Osteoblast (primary cell): Measurements from ENCODE around the gene CZIB. TPM values are rescaled to one million over a fixed set of nuclear protein-coding genes. Genes with fewer than 3 reads are reported as not detected.

ENCODE experiments used
- DNase-seq: peaks from one replicate; pipeline ENCODE4 v3.0.0; 2011; ENCODE audit warnings: low spot score, mixed read lengths; ENCODE audit not compliant: insufficient read length; ENCODE audit errors: missing footprints
- H2AFZ ChIP-seq: 2 replicates; pipeline ENCODE4 v1.6.0; 2011; ENCODE audit warnings: mild to moderate bottlenecking, low read length
- H3K27ac ChIP-seq: 2 replicates; pipeline ENCODE4 v1.5.1; 2011; ENCODE audit warnings: mild to moderate bottlenecking, low read depth, low read length, moderate library complexity
- H3K27me3 ChIP-seq: 2 replicates; pipeline ENCODE4 v1.6.0; 2012; ENCODE audit warnings: mild to moderate bottlenecking, control low read depth, inconsistent platforms, low read length, moderate library complexity; ENCODE audit not compliant: insufficient read depth
- H3K36me3 ChIP-seq: 2 replicates; pipeline ENCODE4 v1.5.1; 2011; ENCODE audit warnings: mild to moderate bottlenecking, low read length, control low read depth, moderate library complexity; ENCODE audit not compliant: insufficient read depth
- H3K4me1 ChIP-seq: 2 replicates; pipeline ENCODE4 v1.5.1; 2011; ENCODE audit warnings: mild to moderate bottlenecking, low read length, control low read depth, moderate library complexity; ENCODE audit not compliant: insufficient read depth
- H3K4me2 ChIP-seq: 2 replicates; pipeline ENCODE4 v1.6.0; 2011; ENCODE audit warnings: mild to moderate bottlenecking, low read length; ENCODE audit not compliant: insufficient read depth
- H3K4me3 ChIP-seq: fragments of 200-600 bp; sonication (generic); 3 replicates; pipeline ENCODE4 v1.5.1; 2012; ENCODE audit warnings: mild to moderate bottlenecking, low read length, inconsistent platforms; ENCODE audit not compliant: insufficient read depth
- H3K79me2 ChIP-seq: 2 replicates; pipeline ENCODE4 v1.6.0; 2012; ENCODE audit warnings: mild to moderate bottlenecking, low read length, control low read depth, inconsistent platforms; ENCODE audit not compliant: insufficient read depth
- H3K9me3 ChIP-seq: 2 replicates; pipeline ENCODE4 v1.5.1; 2011; ENCODE audit warnings: low read depth, low read length, control low read depth
- H4K20me1 ChIP-seq: 2 replicates; pipeline ENCODE4 v1.6.0; 2012; ENCODE audit warnings: mild to moderate bottlenecking, low read length, control low read depth; ENCODE audit not compliant: insufficient read depth
- total RNA-seq: library from RNA; depleted of rRNA; stranded (reverse); fragments of >200 nt; gene quantifications from 2 replicates; pipeline ENCODE4 v1.2.3, GENCODE V29; 2012
- TF ChIP-seq, protein P1 (sequence below): IDR thresholded peaks from 2 replicates; pipeline ENCODE4 v1.5.1; 2011; ENCODE audit warnings: mild to moderate bottlenecking, low read depth, low read length, moderate library complexity; ENCODE audit errors: extremely low read depth

CZIB gene
- total RNA-seq, 1 donor: 63.7 TPM

DNA sequence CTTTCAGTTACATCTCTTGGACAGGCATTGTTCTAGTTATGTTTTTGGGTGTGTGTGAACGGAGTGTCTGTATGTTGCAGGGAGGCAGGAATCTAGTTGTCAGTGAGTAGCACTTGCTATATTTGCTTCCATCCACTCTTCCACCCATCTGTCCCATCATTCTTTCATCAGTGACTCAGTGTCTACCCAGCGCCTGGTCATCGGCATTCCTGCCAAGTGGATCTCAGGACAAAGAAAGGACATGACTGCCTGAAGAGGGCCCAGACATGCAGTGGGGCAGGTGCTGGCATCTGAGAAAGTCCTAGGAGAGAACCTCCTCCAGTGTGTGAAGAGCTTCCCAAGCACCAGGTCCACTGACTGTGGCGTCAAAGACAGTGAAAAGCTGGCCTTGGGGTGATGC lies 45.1 kb upstream of the CZIB start:
- DNase-seq: no peak
- no peaks in the 10 kb centered on the region for H3K27me3 ChIP-seq
- H3K4me3 ChIP-seq: no peak overlapping the region
- no peak overlapping the region for H2AFZ ChIP-seq
- peaks cover 2% of the 10 kb centered on the region for H3K4me1 ChIP-seq
- TF ChIP-seq, protein P1, sequence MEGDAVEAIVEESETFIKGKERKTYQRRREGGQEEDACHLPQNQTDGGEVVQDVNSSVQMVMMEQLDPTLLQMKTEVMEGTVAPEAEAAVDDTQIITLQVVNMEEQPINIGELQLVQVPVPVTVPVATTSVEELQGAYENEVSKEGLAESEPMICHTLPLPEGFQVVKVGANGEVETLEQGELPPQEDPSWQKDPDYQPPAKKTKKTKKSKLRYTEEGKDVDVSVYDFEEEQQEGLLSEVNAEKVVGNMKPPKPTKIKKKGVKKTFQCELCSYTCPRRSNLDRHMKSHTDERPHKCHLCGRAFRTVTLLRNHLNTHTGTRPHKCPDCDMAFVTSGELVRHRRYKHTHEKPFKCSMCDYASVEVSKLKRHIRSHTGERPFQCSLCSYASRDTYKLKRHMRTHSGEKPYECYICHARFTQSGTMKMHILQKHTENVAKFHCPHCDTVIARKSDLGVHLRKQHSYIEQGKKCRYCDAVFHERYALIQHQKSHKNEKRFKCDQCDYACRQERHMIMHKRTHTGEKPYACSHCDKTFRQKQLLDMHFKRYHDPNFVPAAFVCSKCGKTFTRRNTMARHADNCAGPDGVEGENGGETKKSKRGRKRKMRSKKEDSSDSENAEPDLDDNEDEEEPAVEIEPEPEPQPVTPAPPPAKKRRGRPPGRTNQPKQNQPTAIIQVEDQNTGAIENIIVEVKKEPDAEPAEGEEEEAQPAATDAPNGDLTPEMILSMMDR: no peak
- peaks cover 7% of the 10 kb centered on the region for H3K36me3 ChIP-seq
- no peak overlapping the region for H3K27ac ChIP-seq
- no peak overlapping the region for H3K4me2 ChIP-seq
- H4K20me1 ChIP-seq: no peaks in the 10 kb centered on the region
- H3K79me2 ChIP-seq: no peaks in the 10 kb centered on the region
- no peaks in the 10 kb centered on the region for H3K9me3 ChIP-seq

DNA sequence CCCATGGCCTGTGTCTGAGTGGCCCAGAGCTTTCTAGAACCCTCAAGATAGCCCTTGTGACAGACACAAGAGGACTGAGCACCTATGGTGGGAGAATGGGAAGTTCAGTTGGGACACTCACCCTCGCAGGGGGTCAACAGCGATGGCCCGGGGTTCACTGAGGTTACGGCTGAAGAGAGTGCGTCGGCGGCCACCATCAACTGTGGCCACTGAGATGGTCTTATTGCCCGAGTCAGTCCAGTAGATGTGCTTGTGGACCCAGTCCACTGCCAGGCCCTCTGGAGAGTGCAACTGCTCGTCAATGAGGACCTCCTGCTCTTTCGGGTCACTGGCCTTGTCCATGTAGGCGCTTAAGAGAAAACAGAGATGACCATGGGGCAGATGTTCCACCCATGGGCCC lies 43.6 kb upstream of the CZIB start:
- no peaks in the 10 kb centered on the region for H3K27me3 ChIP-seq
- no peaks in the 10 kb centered on the region for H4K20me1 ChIP-seq
- no peak overlapping the region for H3K27ac ChIP-seq
- peaks cover 7% of the 10 kb centered on the region for H3K36me3 ChIP-seq
- H3K4me3 ChIP-seq: no peak overlapping the region
- H3K4me1 ChIP-seq: peaks cover 2% of the 10 kb centered on the region
- TF ChIP-seq, protein P1: no peak
- no peak overlapping the region for H2AFZ ChIP-seq
- no peak overlapping the region for H3K4me2 ChIP-seq
- no peaks in the 10 kb centered on the region for H3K9me3 ChIP-seq
- H3K79me2 ChIP-seq: no peaks in the 10 kb centered on the region
- no peak for DNase-seq

DNA sequence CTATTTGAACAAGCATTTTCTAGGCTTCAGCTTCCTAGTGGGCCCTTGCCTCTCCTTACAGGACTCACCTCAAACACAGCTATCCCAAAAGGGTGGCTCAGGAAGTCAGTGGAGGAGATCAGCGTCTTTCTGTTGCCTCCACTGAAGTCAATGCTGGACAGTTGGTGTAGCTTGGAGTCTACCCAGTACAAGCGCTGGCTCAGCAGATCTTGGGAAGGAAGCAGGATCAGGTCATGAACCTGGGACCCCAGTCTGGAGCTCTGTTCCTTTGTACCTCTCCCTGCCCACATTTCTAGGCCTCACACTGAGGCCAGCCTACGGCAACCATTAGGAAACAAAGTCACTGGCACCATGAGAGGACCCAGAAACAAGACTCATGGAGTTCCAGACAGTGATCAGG lies 41.6 kb upstream of the CZIB start:
- H3K9me3 ChIP-seq: no peaks in the 10 kb centered on the region
- H2AFZ ChIP-seq: no peak overlapping the region
- TF ChIP-seq, protein P1: no peak
- H3K4me1 ChIP-seq: peaks cover 2% of the 10 kb centered on the region
- no peaks in the 10 kb centered on the region for H3K27me3 ChIP-seq
- H4K20me1 ChIP-seq: no peaks in the 10 kb centered on the region
- DNase-seq: no peak
- no peak overlapping the region for H3K4me3 ChIP-seq
- H3K79me2 ChIP-seq: no peaks in the 10 kb centered on the region
- H3K27ac ChIP-seq: no peak overlapping the region
- H3K4me2 ChIP-seq: no peak overlapping the region
- H3K36me3 ChIP-seq: peaks cover 7% of the 10 kb centered on the region

DNA sequence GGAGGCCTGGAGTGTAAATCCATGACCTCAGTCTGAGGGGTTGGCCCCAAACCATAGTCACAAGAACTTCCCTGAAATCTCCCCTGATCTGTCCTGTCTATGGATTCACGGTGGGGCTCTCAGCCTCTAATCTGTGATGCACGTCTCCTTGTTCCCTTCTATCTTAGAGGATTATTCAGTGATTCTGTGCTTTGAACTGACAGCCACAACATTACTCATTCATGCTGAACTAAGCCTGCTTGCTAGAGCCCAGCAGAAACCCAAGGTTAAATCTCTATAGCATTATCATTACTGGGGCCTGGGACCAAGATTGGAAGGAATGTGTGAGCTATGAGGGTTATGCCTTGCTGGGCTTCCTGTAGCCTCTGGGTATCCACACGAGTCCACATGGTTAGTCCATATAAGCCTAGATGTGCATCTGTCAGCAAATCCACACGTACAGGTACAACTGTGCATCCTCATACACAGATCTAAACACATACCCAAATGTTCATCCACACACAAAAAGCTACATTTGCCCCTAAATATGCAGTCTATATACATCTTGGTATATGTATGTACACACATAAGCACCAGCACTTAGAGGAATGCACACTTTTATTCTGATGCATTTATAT lies 40.3 kb upstream of the CZIB start:
- no peak for DNase-seq
- Histone ChIP-seq H4K20me1 (no peaks in the 10 kb centered on the region), H3K79me2 (no peaks in the 10 kb centered on the region), H3K4me1 (peaks cover 2% of the 10 kb centered on the region), H3K9me3 (no peaks in the 10 kb centered on the region), H3K36me3 (peaks cover 10% of the 10 kb centered on the region), H3K4me3 (no peak overlapping the region), H3K27ac (no peak overlapping the region), H2AFZ (no peak overlapping the region), H3K4me2 (no peak overlapping the region), H3K27me3 (no peaks in the 10 kb centered on the region)
- TF ChIP-seq, protein P1: no peak
